SW480 (cell line): ENCODE data around the gene ATP2A1.
"Not testable (repeated sequence)": the region's sequence is repeated elsewhere in the genome, so short reads cannot be mapped to it uniquely, and the experiment has no call there.

Experiments
- DNase-seq: peaks from one replicate; pipeline ENCODE4 v3.0.0-alpha.2; 2016; ENCODE audit warnings: low spot score

ATP2A1 gene

GRCh38 chr16:28910086-28911031, 32.1 kb downstream of the ATP2A1 start:
- DNase-seq, result no peak

- no peak for DNase-seq
These were observed 34.3 kb downstream of the ATP2A1 start for GRCh38 chr16:28912558-28912957.

GRCh38 chr16:28913946-28914724, 35.8 kb downstream of the ATP2A1 start:
- DNase-seq, result no peak

- no peak for DNase-seq
These were observed 36.9 kb downstream of the ATP2A1 start for GRCh38 chr16:28915181-28915580.

- DNase-seq, result no peak
These were observed 38.8 kb downstream of the ATP2A1 start for GRCh38 chr16:28917095-28917494.

GRCh38 chr16:28918698-28919097, 40.4 kb downstream of the ATP2A1 start:
- DNase-seq, result no peak

- DNase-seq, result no peak
These were observed 44.9 kb downstream of the ATP2A1 start for GRCh38 chr16:28923231-28923587.

GRCh38 chr16:28923652-28924398, 45.5 kb downstream of the ATP2A1 start:
- peak; percentile 22 for DNase-seq

GRCh38 chr16:28924399-28924761, 46.1 kb downstream of the ATP2A1 start:
- no peak for DNase-seq

- peak; percentile 97 for DNase-seq
These were observed 46.6 kb downstream of the ATP2A1 start, which contains the start of gene RABEP2 for GRCh38 chr16:28924762-28925385. Gene RABEP2 (minus strand): TSS chr16:28925238. CDS start chr16:28925163, 75 bp downstream.

- peak; percentile 85 for DNase-seq
These were observed 47.3 kb downstream of the ATP2A1 start for GRCh38 chr16:28925386-28926228.

GRCh38 chr16:28926284-28926683, 48.0 kb downstream of the ATP2A1 start:
- not testable (repeated sequence) for DNase-seq

- no peak for DNase-seq
These were observed 49.5 kb downstream of the ATP2A1 start for GRCh38 chr16:28927815-28928214.

GRCh38 chr16:28930203-28930602, 51.9 kb downstream of the ATP2A1 start:
- DNase-seq, result no peak

GRCh38 chr16:28930652-28931051, 52.4 kb downstream of the ATP2A1 start:
- no peak for DNase-seq

GRCh38 chr16:28931801-28932225, 53.5 kb downstream of the ATP2A1 start, which contains the start of gene CD19:
Gene CD19 (plus strand): TSS chr16:28931971. CDS start chr16:28932001, 30 bp downstream.
- no peak for DNase-seq

- no peak for DNase-seq
These were observed 54.3 kb downstream of the ATP2A1 start for GRCh38 chr16:28932339-28933141.

- no peak for DNase-seq
These were observed 54.9 kb downstream of the ATP2A1 start for GRCh38 chr16:28933171-28933570.

- DNase-seq, result no peak
These were observed 57.1 kb downstream of the ATP2A1 start for GRCh38 chr16:28935346-28935745.
